GM19023 (cell line): ENCODE measurements around the gene MXD1.
A peak's percentile ranks its signal among the peaks of the same experiment; 100 is the strongest.

Source experiments
- ATAC-seq: cut with Tn5 transposase; IDR thresholded peaks from one replicate; pipeline ENCODE4 v1.9.1; 2021; ENCODE audit warnings: mild to moderate bottlenecking, moderate library complexity; ENCODE audit not compliant: unreplicated experiment

The MXD1 gene

DNA sequence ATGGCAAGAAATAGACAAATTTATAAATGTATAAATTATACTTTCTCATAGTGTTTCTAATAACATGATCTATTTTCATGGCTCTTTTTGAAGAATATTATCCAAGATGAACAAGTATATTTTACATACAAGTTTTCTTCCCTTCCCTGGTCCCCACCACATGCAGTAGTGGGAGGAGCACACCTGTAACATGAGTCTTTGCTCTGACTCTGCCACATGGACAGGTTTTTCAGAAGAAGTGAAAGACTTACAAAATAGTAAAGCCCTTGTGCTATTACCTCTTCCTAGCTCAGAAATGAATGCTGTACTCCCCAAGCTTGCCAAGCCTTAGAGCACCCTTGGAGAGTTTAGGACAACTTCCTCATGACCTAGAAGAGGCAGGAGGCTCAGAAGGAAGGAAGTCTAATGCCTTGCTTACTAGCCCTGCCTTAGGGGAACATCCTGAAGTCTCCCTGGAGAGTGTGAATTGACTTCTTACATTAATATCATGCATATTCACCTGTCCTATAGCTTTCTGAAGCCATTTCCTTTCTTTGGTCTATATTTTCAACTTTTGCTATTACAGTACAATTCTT lies 18.4 kb downstream of the MXD1 start:
- no peak for ATAC-seq

DNA sequence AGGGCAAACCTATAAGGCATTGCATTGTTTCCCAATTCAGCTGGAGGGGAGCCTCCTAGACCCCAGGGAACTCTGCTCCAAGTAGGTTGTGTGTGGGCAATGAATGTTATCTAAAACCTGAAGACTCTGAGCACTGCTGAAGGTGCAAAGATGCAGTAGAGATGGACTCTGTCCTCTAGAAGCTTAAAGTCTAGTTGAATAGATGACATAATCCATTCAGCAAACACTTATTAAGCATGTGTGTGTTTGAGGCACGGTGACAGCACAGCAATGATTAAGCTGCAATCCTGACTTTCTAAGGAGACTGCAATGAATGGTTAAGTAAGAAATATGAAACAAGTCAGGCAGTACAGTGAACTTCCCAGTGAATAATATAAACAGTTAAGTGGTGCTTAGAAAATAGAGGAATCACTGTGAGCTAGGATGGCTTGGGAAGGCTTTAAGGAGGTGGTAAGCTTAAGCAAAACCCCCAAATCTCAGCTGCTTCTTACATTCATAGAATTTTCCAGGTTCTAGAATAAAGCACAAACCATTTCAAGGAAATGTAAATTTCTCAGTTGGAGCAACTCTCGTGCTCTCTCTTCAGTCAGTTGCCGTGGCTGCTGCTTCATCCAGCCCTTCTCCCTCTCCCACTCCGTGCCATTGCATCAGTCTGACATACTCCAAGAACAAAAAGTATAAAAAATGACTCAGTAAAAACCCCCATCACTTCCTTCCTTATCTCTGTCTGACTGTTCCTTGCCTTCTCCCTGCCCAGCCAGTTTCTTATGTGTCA lies 19.1 kb downstream of the MXD1 start:
- no peak for ATAC-seq

DNA sequence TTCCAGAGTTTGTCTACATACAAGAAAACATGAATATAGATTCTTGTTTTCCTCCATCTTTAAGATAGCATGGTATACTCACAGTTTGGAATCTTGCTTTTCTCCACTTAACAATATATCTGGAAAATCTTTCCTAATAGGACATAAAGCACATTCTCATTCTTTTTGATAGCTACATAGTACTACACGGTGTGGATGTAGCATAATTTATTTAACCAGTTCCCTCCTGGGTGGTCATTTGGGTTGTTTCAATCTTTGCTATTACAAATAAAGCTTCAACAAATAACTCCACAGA lies 19.7 kb downstream of the MXD1 start:
- no peak for ATAC-seq

DNA sequence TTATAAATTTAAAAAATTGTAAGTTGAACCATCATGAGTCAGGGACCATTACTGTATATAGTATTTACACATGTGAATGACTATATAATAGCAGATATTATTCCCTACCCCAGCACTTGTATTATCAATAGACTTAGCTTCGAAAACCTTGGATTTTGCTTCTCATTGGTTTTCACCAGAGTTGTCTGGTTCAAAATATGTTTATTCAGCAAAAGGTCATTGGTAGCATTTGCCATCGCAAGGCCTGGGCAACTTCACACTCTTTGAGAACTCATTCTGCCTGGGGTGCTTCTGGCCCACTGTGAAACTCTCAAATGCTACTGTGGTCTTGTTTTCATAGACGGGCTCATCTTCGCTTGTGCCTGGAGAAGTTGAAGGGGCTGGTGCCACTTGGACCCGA lies 20.1 kb downstream of the MXD1 start:
- ATAC-seq = no peak

DNA sequence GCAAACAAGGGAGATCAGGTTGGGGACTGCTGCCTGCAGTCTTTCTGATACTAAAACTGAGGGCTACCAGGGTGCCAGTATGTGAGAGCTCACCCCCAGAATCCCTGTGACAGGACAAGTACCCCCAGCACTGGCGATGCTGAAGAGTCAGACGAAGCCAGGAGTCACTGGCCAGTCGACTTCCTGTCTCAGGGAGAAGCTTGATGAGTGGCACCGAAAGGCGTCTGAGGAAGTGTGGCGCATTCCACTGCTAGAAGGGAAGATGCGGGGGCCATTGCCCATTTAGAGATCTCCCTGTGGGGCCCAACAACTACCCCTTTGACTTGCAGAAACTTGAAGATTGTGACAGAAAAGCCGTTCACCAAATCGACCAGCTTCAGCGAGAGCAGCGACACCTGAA lies 22.0 kb downstream of the MXD1 start:
- ATAC-seq = no peak

DNA sequence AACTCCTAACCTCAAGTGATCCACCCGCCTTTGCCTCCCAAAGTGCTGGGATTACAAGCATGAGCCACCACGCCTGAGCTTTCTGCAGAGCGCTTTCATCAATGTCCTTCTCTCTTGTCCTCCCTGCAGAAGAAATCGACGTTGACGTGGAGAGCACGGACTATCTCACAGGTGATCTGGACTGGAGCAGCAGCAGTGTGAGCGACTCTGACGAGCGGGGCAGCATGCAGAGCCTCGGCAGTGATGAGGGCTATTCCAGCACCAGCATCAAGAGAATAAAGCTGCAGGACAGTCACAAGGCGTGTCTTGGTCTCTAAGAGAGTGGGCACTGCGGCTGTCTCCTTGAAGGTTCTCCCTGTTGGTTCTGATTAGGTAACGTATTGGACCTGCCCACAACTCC lies 23.1 kb downstream of the MXD1 start:
- ATAC-seq = no peak

DNA sequence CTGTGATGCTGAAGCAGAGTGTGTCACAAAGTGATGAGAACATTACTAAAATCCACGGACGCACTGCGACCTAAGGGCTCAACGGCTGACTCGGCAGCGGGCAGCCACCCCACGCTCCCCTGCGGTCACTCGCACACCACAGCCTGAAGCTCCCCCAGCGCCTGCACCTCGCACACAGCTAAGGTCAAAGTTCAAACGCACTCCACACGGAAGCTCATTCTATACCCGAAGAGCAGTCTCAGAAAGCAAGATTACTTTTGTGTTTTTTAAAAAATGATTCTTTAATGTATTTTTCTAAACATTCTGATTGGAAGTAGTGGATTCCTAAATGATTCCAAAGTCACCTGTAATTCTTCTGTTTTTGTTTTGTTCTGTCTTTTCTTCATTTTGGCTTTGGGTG lies 24.8 kb downstream of the MXD1 start:
- no peak for ATAC-seq

DNA sequence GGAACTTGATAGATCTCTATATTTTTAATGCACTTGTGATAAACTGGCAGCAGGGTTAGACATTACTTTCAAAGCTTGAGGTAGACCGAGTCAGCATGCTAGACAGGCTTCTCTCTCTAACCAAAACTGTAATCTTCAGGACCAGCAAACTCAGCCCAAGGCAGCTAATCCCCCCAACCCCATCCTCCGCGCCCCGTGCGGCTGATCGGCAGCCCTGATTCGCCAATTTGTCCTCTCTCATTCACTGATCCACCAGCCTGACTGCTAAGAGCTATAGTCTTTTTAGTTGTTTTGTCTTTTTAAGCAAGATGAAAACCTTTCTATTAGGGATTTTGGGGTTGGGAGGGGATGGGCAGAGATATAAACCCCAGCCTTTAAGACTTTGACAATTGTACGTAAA lies 25.8 kb downstream of the MXD1 start:
- ATAC-seq = no peak

DNA sequence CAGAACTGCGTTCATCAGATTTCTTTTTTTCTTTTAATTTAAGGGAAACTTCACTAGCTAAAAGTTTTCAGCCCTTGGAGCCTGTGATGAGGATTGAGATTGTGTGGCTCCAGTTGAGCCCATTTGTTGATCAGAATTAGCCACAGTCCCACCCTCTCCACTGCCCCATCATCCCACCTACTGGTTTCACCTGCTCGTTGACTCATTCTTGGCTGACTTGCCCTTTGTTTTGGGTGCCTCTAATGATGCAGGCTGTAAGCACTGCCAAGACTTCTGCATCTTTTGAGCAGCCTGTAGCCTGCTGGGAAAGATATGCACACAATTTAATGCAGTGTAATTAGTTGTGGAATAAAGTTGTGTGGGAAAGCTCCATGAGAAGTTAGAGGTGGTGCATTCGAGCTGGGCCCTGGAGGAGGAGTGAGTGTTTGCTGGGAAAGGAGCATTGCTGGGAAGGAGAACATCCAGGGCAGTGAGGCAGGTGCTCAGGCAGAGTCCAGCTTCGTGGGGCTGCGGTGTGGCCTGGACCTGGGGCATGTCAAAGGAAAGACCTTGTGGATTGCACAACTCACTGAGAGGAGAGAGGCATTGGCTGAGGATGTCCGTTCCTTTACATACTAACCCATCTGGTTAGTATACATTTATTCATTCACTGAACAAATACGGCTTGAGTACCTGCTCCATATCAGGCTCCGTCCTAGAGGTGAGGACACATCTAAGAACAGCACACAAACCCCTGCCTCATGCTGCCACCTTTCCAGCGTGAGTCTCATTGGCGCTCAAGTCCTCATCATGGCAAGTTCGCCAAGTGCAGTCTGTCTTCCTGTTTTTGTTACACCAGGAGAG lies 28.3 kb downstream of the MXD1 start:
- no peak for ATAC-seq

DNA sequence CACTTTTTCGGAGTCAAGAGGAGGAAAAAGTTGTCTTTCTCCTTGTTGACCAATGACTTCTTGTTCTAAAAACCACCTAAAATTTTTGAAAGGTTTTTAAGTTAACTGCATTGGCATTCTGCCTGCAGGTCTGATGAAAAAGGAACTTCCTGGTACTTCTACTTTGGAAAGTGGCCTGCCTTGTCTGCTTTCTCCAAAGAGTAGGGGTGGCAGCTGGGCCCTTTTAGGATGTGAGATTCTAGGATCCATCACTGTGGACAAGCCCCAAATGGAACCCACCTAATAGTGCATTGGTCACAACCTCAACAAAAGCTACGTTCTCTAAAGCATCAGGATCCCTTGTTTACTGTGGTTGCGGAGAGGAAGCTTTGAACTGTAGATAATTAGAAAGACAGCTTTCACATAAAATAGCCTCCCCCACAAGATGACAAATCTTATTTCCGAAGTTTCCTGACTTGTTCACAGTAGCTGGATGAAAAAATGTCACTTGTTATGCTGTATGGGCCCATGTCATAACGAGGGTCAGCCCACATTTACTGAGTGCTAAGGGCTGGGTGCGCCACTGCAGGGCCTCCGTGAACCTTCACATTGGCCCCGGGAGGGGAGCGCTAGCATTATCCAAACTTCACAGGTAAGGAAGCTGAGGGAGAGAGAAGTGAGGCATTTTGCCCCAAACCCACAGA lies 29.1 kb downstream of the MXD1 start:
- ATAC-seq = no peak

DNA sequence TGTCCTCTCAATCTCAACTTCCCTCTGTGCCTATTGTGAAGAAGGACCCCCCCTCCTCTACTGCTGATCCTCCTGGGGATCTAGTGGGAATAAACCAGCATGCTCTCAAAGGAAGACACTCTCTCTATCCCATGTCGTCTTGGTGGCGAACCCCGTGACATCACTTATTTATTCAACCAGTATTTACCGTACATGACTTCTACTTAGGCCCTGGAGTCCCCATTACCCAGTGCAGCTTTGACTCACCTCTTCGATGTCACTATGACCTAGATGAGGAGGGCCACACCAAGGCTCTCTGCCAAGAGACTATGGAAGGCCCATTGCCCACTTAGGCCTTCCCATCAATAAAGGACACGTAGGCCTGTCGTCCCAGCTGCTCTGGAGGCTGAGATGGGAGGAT lies 29.8 kb downstream of the MXD1 start:
- ATAC-seq = no peak

DNA sequence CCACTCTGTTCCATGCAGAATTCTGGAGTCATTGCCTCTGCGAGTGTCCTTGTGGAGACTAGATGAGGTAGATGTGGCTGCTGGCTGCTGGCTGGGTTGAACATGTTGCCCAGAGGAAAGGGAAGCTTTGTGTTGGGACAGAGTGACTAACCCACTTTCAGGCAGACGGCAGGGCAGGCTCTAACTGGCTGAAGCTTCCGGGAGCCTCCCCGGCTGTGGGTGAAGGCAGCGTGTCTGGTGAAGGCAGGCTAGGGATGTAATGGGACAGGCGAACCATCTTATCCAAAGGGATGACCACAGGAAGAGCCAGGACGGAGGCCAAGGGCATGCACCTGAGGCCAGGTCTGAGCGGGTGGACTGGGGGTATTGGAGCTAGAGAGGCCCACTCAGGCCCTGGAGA lies 30.5 kb downstream of the MXD1 start:
- no peak for ATAC-seq

DNA sequence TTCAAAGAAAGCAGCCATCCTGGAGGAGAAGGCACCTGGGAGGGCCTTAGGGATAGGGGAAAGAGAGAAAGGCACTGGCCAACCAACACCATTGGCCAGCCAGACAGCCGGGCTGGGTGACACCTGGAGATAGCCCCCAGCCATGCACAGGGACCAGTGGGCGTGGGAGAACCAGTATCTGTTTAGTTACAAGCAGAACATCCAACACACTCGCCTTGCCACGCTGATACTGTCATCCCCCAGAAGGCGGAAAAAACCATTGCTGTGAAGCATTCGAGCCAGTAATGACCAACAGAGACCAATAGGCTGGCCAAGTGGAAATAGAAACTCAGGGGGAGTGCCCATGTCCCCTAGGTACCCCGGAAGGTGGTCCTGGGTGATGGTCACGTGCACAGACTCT lies 31.0 kb downstream of the MXD1 start:
- no peak for ATAC-seq

DNA sequence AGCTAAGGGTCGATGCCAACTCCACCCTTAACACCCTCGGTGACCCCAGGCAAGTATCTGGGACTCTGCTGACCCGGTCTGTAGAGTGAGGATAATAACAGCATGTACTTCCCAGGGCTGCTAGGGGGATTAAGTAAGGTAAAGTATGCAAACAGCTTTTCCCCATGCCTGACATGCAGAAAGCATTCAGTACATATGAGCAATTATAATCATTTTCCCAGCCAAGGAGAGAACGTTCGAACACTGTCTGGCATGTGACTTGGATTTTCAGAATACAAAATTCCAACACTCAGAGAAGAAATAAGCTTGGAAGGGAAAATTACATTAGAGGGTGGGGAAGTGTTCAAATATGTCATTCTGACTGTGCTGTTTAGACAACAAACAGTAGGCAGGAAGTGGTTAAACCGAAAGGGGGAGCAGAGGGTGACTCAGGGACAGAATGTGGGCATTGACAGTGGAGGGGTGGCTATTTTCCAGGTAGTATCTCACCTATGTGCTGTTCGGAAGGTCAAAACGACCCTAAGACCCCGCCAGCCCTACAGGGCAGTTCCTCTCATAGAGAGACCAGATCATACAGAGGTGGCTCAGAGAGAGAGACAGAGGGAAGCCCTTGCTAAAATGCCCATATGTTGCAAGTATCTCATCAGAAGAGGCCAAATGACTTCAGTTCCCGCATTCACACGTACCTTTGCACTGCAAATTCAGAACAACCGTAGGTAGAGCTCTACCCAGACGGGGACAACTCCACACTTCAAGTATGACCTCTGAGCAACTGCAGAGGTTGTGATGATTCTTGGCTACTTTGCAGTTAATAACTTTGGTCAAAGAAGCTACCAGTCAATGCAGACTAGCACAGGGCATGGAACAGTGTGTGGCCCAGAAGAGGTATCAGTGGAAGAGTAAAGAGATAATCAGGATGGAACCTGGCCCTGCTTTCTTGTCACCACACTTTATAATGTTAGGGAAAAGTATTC lies 31.7 kb downstream of the MXD1 start:
- ATAC-seq = peak; percentile 88

DNA sequence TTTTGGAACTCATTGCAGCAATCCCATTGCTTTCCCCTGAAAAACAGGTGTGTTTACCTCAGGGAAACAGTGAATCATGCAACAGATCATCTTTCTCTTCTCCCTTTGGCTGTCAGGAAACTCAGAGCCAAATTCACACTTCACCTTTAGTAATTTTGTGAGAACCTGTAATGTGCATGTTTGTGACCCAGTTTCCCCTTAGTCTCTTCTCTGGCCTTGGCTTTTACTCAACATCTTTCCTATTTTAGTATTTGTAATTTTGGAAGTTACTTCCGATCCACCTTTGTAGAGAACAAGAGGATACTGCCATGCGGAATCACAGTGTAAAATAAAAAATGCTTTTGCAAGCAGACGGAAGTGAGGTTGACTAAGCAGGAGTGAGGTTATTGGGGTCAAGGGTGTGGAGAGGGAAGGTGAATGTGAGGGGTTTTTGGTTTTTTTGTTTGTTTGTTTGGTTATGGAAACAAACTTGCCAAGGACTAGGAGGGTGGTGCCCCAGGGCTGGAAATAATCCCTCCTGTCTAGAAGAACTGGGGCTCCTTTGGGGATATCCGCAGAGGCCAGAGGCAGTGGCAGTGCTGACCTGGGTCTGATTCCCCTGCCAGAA lies 32.5 kb downstream of the MXD1 start:
- no peak for ATAC-seq

DNA sequence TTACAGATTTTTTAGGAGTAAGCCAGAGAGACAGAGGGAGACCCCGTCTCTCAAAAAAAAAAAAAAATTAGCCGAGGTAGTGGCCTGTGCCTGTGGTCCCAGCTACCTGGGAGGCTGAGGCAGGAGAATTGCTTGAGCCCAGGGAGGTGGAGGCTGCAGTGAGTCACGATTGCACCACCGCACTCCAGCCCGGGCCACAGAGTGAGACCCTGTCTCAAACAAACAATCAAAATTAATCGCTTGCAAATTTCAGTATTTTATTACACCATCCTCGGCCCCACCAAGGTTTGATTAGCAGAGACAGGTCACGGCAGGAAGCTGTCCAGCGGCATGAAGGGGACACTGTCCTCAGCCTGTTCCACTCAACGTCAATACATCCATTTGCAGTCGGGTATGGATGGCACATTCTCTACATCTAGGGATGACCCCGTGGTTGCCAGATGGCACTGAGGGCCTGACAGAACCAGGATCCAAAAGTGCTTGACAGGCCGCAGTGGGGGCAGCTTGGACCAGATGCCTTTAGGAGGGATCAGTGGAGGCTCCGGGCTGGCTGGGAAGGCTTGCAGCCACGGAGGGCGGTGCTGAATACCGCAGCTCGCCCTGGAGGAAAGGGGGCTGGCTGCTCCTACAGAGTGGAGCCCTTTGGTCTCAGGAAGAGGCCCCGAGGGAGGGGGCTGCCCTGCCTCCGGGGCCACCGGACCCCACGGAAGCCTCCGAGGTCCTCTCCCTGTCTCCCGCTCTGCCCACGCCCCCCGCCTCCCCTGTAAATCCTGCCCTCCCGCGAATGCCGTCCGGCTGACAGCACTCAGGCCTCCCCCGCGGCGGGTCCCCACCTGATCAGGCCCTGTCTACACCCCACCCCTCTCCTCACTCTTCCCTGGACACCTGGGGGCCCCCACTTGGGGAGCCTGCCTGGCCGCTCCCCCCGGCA lies 33.4 kb downstream of the MXD1 start:
- ATAC-seq = no peak

DNA sequence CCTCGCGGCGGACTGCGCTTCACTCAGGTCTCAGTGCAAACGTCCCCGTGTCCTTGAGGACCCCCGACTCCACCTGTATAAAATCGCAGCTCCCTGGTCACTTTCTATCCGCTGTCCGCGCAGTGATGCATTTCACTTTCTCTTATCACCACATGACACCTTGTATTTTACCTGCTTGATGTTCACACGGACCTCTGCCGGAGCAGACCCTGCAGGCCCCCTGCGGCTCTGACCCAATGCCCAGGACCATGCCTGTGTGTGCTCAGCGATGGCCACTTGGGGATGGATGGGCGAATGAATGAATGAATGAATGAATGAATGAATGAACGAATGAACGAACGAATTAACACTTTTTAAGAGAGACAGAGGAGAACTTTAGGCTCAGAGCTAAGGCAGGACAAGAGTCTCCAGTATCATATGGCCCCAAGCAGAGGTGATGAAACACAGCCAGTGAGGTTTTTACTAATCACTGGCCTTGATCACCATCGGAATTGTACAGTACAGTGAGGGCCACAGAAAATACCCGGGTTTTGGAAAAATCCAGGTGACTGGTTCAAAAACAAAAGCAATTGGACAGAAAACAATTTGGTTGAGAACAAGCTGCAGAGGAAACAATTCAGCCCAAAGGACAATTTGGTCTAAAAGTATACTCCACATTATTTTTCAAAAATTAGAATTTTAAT lies 34.2 kb downstream of the MXD1 start:
- ATAC-seq = no peak

DNA sequence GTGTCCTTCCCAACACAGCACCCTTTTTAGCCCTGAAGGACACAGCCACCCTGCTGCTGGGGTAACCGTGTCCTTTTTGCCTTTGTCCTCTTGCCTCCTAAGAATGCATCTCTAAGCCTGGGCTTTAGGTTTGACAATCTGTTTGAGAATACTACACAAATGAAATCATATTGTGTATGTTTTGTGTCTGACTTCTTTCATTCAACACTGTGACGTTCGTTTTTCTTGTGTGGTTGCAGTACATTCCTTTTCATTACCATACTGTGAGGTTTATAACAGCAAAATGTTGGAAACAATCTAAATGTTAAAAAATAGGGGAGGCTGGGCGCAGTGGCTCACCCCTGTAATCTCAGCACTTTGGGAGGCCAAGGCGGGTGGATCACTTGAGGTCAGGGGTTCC lies 35.3 kb downstream of the MXD1 start:
- ATAC-seq = no peak
